ENCODE measurements around the gene RHBDL3. TPM values are rescaled to one million over a fixed set of nuclear protein-coding genes. Genes with fewer than 3 reads are reported as not detected.
"Not testable (repeated sequence)": the region's sequence is repeated elsewhere in the genome, so short reads cannot be mapped to it uniquely, and the experiment has no call there.

Gene RHBDL3
- total RNA-seq (2014; rRNA removed; shearing (Covaris generic)): 2.9 and 3.6 TPM in 2 replicates

DNA sequence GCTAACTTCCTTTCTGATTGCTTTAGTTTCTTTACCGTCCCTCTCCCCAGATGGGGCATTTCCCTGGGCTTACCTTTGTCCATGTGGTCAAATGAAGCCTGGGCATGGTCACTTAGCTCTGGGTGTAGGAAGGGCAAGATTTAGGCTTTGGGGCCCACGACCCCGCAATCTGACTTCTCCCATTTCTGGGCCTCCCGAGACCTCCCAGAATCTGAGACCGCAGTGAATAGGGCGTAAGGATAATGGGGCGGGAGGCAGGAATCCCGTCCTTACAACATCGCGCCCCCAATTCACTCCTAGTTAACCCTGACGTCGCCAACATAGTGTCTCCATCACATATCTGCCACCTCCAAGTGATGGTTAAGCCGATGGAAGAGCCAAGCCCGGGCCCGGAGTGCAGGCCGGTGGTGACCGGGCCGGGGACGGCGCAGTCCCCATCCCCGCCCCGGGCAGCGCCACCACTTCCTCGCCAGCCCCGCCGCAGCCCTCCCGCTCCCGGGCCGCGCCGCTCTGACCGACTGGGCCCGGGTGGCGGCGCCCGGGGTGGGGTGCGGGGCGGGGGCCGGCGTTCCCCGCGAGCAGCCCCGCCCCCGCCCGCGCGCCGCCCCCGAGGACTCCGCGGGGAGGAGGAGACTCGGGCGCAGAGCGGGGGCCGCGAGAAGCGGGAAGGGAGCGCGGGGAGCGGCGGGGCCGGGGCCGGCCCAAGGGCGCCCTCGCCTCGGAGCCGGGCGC is at the start of gene RHBDL3:
TSS of gene RHBDL3 (plus strand) at position 641 of the 732 bp plus-strand sequence. CDS start 358 bp downstream, outside the sequence.
- no peak for DNase-seq (ENCODE audit: low spot score)

DNA sequence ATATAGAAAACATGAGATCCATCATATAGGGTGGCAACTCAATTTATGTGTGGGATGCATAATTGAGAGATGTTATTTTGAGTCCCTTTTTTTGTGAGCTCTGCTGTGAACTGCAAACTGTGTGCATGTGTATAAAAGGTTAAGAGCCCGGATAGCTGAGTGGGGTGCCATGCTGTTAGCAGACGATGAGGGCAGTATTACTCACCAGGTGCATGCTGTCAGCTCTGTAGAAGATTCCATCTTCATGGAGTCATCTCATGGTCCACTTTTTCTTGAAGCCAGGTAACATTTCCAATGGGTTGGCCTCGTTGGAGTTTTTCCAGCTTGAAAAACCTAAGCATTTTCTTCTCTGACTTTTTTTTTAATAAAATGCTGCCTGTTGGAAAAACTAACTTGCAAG is 43.0 kb upstream of the RHBDL3 start:
- DNase-seq (ENCODE audit: low spot score): no peak

GRCh38 chr17:32223703-32224102 is 41.9 kb upstream of the RHBDL3 start:
- no peak for DNase-seq (ENCODE audit: low spot score)

GRCh38 chr17:32226886-32227285 is 38.7 kb upstream of the RHBDL3 start:
- DNase-seq (ENCODE audit: low spot score): no peak

DNA sequence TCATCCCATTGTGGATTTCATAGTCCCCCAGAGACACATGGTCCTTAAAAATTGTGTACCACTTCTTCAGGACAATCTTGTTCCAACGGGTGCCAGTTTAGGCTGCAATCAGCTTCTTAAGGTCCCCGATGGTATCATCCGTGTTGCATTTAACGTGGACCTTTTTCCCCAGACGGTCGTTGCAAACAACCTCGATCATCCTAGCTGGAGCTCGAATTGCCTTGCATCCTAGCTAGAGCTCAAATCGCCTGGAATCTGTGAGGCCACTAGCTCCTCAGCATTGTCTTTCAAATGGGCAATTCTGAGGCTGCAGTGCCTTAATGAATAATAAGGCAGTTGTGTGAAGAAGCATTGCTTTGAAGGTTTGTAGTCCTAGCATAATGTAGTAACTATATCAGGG is 37.7 kb upstream of the RHBDL3 start:
- no peak for DNase-seq (ENCODE audit: low spot score)

GRCh38 chr17:32235588-32235987 is 30.0 kb upstream of the RHBDL3 start:
- DNase-seq (ENCODE audit: low spot score): no peak

DNA sequence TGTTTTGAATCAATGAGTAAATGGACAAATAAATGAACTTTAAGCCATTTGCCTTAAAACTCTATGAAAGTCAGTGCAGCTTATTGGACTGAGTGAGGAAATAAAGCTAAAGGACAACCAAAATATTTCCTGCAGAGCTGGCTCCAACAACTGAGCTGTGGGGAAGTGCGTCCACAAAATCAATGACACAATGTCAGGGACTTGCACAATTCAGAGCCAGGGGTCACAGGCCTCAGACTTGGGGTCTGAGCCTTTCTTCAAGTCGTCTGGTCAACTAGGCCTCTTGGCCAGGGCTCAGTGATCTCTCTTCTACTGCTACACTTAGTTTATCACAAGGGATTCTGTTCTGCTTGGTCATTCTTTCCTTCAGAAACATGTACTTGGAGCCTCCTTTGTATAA is 26.2 kb upstream of the RHBDL3 start:
- no peak for DNase-seq (ENCODE audit: low spot score)

DNA sequence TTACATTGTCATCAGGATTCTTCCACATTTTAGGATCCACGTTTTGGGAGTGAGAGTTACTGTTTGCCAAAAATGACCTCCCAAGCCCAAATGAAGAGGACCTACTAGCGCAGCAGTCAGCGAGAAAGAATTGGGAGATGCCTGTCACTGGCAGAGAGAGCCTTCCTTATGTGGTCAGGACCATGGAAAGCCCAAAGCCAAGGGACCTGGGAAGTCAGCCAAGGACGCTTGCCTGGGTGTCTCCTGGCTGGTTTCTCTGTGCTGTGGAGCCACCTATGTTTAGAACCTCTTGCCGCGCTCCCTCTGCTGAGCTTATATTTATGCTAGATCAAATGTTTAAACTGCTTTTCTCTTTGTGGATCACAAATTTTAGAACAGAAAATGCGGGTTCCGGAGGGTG is 24.9 kb upstream of the RHBDL3 start:
- no peak for DNase-seq (ENCODE audit: low spot score)

DNA sequence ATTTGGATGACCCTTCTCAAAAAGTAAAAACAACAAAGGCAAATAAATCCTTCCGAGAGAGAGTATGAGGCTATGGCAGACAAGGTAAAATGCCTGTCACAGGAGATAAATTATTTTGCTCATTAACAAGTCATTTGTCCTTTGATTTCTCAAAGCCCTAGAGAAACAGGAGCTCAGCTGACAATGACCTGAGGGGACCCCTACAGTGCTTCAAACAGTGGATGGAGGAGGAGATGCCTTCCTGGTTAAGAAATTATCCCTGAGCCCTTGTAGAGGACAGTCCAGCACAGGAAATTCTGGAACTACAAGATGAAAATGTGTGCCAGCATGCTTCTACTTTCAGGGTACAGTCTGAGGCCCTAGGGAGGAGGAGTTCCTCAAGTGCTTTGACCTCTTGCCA is 24.0 kb upstream of the RHBDL3 start:
- DNase-seq (ENCODE audit: low spot score): no peak

DNA sequence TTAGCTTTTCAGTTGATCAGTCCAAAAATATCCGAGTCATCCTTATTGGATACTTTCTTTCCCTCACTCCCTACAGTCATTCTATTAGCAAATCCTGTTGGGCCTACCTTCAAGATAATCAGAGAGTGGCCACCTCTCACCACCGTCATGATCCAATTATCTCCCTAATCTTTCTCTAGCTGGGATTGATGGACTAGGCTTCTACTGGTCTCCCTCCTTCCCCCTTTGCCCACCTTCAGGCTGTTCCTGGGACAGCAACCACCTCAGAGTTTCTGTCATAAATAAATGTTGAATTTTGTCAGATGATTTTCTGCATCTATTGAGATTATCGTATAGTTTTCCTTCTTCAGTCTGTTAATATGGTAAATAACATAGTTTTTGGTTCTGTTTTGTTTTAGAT is 16.2 kb upstream of the RHBDL3 start:
- no peak for DNase-seq (ENCODE audit: low spot score)

- DNase-seq (ENCODE audit: low spot score): peak; percentile 68
Measured at GRCh38 chr17:32253117-32253611, 12.5 kb upstream of the RHBDL3 start.

GRCh38 chr17:32256012-32256700 is 9.5 kb upstream of the RHBDL3 start:
- DNase-seq (ENCODE audit: low spot score): no peak

DNA sequence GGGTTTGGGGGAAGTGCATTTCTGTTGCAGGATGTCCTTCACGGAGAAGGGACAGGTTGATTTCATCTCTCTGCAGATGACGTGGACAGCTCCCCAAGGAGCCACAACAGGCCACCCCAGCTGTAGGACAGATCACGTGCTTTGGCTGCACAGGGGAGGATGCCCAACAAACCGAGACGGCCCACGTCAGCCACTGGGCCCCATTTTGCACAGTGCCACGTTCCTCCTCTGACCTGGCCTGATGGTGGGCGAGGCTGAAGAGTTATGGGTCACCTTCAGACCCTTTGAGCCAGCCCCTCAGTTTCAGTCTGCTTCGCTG is 9.0 kb upstream of the RHBDL3 start:
- no peak for DNase-seq (ENCODE audit: low spot score)

DNA sequence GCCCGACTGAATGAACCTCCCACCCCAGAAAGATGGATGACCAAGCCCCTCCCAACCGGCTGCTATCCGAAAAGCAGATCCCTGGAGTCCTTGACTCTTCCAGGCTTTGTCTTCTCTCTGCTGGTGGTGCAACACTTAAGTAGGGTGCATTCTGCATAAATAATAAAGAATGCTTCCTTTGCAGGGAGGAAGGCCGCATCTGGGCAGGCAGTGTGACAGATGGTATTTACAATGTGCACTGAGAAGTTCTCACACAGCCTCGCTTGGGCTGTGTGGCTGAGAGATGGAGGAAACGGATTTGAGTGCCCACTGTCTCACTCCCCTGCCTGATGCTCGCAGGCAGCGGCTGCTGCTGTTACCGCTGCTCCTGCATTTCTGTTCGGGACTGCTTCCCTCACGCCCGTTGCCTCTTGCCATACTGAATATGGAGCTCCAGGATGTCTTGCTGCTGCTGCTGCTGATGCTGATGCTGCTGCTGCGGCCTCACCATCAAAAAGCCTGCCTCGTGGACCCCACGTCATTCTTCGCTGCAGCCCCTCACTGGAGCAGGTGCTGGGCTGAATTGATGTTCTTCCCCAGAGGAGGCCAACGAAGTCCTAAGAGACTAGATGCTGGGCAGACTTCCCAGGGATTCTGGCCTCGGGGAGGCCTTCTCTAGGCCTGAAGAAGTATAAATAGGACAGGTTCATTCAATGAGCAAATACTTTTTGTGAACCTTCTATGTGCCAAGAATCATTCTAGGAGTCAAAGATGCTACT is 7.1 kb upstream of the RHBDL3 start:
- no peak for DNase-seq (ENCODE audit: low spot score)

DNA sequence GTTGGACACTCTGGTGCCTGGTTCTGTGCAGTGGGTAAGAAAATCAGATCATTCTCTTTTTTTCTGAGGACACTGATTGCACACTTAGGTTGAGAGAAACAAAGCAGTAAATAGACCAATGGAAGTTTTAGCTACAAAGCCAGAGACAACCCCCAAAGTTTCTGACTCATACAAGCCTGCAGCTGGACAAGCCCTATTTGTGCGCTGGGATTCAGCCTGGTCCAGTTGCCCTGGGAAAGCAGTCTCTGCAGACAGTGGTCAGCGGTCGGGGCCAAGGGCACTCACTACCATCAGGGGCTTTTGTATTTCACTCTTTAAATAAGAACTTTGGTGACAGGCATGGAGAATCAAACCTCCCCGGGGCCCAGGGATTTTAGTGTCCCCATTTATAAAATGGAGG is 6.0 kb upstream of the RHBDL3 start:
- DNase-seq (ENCODE audit: low spot score): no peak

GRCh38 chr17:32261417-32261736 is 4.3 kb upstream of the RHBDL3 start:
- no peak for DNase-seq (ENCODE audit: low spot score)

- no peak for DNase-seq (ENCODE audit: low spot score)
Measured at GRCh38 chr17:32261936-32262510, 3.6 kb upstream of the RHBDL3 start.

DNA sequence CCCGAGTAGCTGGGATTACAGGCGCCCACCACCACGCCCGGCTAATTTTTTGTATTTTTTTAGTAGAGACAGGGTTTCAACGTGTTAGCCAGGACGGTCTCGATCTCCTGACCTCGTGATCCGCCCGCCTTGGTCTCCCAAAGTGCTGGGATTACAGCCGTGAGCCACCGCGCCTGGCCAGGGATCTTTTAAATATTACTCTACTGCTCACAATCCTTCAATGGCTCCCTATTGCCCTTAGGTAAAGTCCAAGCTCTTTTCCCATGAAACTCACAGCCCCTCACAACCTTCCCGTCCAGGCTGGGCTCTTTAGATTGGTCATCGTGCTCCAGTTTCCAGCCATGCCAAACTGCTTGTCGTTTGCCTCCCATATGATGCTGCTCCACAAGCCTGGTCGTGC is 2.1 kb upstream of the RHBDL3 start:
- DNase-seq (ENCODE audit: low spot score): not testable (repeated sequence)

DNA sequence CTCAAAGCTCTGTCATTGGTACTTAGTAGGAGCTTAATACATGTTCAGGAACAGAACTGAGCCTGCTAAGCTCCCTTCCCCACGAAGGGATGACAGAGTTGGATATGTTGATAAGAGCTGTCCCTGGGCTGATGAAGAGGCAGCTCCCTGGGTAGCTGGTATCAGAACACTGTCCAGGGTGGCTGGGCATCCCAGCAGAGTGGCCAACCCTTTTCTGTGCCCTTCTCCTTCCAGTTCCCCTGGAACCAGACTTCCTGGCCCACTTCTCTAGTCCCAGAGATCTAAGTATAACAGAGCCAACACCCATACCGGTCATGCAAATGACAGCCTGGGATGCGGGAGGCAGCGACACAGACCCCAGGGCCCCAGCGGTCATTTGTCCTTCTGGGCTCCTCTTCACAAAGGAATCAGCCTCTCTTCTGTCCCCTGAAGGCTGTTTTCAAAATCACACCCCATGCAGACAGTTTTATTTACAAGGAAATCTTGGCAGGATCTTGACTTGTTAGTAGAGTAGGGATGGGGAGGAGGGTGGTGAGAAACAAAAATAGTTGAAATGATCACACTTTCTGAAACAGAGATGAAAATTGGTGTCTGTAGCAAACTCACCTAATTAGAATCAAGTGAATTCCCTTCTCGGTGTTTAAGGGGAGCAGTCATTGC is 1.4 kb upstream of the RHBDL3 start:
- no peak for DNase-seq (ENCODE audit: low spot score)

- DNase-seq (ENCODE audit: low spot score): no peak
Measured at GRCh38 chr17:32264823-32265191, 825 bp upstream of the RHBDL3 start.

DNA sequence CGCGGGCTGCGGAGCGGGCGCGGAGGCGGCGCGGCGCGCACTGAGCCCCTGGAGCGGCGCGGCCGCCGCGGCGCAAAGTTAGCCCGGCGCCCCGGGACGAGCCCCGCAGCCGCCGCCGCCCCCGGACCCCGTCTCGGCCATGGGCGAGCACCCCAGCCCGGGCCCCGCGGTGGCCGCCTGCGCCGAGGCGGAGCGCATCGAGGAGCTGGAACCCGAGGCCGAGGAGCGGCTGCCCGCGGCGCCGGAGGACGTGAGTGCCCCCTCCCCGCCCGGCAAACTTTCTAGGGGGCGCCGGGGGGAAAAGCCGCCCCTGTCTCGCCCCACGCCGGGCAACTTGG is 388 bp downstream of the RHBDL3 start:
- no peak for DNase-seq (ENCODE audit: low spot score)

Measured in H4 (cell line).